ENCODE data around the gene SLC39A11.

Gene SLC39A11

DNA sequence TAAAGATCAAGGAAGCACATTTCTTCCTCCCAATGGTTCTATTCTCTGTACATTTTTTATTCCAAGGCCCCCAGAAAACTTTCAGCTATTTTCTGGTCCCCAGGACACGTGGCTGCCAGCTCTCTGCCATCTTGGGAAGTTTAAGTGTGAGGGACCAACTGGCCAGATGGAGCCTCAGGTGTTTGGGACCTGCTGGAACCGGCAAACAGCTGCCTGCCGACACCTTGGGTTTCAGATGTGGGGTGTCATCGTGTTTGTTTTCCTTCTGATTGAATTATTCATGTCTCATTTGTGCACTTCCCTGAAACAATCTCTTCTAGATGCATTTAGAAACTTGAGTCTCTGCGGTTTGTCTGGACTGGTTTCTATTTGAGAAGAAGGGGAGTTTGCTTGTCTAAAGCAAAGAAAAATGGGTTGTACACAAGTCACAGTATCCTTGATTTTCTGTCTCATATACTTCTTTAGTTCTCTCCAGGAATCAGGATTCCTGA is 386.5 kb downstream of the SLC39A11 start:
- no peak for DNase-seq

DNA sequence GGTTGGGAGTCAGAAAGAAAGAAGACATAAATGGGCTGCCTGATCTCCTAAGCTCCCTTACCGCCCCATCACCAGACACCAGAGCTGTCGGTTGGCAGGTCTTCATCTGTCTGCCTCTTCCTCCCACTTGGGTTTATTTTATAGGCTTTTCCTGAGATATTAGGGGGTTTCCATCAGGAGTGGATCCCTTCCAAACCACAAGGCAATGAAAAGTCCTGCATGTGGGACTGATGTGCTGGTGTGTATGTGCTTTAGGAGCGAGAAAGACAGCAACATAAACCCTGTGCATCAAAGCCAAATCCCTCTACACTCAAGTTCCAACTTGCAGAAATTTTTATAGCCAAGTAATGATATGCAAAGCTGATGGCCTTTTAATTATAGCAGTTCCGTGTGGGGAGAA is 389.5 kb downstream of the SLC39A11 start:
- no peak for DNase-seq

GRCh38 chr17:72702136-72702735 is 390.3 kb downstream of the SLC39A11 start:
- no peak for DNase-seq

DNA sequence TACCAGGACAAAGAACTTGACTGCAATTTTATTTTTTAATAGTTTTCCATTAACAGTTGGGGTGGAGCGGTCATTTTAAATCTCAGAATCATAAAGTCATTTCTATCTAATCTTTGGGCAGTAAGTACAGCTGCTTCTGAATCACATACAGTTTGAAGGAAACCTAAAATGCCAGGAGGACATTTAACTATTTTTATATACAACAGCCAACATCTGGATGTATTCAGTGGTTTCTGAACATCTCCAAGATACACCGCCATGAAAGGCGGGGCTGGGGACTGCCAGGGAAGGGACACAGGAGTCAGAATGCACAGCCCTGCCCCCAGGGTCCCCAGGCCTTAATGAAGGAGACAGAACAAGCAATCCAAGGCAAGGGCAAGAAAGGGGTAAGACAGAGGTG is 392.3 kb downstream of the SLC39A11 start:
- DNase-seq: no peak

- DNase-seq: no peak
Observed at GRCh38 chr17:72699545-72699944, 392.9 kb downstream of the SLC39A11 start.

- DNase-seq: no peak
Observed at GRCh38 chr17:72697602-72698146, 394.8 kb downstream of the SLC39A11 start.

DNA sequence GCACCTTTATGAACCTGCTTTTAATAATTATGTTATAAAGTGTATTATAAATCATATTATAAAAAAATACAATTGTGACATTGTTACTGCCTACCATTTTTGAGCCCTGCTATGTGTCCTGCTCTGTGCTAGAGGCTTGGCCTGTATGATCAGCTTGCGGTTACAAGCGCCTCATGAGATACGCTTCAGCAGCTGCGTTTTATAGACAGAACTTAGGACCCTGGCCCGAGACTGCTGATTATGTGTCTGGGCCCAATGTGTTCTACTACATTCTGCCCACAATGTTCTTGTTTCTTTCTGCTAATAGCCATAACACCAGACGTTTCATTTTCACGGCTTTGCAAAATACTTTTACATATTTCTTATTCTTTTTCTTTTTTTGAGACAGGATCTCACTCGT is 395.8 kb downstream of the SLC39A11 start:
- DNase-seq: no peak

- DNase-seq: no peak
Observed at GRCh38 chr17:72696156-72696555, 396.3 kb downstream of the SLC39A11 start.

DNA sequence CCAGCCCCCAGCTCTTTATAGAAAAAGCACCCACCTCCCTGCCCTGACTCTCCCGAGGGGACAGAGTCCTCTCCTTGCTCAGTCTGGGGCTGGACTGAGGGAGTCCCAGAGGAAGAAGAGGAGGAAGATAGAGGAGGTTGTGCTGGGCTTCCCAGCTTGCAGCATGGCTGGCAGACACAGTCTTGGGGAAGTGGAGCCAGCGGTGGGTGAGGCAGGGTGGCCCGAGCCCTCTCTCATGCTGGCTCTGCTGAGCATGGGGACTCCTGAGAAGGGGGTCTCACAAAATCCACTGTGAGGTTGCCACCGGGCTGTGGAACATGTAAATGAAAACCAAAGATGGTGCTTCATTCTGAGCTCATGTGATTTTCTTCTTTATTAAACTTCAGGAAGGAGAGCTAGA is 398.5 kb downstream of the SLC39A11 start:
- no peak for DNase-seq

GRCh38 chr17:72693151-72693878 is 399.2 kb downstream of the SLC39A11 start:
- no peak for DNase-seq

- no peak for DNase-seq
Observed at GRCh38 chr17:72692676-72693075, 399.8 kb downstream of the SLC39A11 start.

GRCh38 chr17:72691586-72691985 is 400.9 kb downstream of the SLC39A11 start:
- no peak for DNase-seq

- no peak for DNase-seq
Observed at GRCh38 chr17:72691017-72691416, 401.5 kb downstream of the SLC39A11 start.

GRCh38 chr17:72687886-72688285 is 404.6 kb downstream of the SLC39A11 start:
- peak; percentile 68 for DNase-seq

DNA sequence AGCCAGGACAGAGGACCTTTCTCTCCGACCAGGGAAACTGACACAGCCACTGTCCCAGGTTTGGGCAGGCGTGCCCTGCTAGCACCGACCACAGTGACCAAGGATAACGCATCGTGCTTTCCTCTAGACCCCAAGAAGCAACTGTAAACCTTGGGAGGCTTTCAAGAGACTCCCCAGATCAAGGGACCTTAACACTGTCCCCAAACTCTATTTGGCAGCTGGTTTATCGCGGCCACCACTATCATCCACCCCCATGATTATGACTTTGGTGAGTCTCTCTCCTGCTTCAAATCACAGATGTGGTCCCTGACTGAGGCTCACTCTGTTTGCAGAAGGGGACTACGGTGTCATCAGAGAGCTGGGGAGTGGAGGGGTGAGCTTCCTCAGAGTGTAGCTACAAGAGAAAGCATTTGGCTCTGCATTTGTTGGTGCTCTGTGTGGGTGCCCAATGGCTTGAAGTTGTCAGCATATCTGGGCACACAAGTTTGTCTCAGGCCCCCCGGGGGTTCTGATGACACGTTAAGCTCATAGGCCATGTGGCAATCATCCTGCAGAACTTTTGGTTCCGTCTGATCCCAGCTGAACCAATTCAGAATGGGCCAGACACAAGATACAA is 408.0 kb downstream of the SLC39A11 start:
- DNase-seq: no peak

GRCh38 chr17:72683506-72684404 is 408.7 kb downstream of the SLC39A11 start:
- peak; percentile 48 for DNase-seq

GRCh38 chr17:72682605-72683004 is 409.9 kb downstream of the SLC39A11 start:
- no peak for DNase-seq

GRCh38 chr17:72681844-72682243 is 410.6 kb downstream of the SLC39A11 start:
- no peak for DNase-seq

DNA sequence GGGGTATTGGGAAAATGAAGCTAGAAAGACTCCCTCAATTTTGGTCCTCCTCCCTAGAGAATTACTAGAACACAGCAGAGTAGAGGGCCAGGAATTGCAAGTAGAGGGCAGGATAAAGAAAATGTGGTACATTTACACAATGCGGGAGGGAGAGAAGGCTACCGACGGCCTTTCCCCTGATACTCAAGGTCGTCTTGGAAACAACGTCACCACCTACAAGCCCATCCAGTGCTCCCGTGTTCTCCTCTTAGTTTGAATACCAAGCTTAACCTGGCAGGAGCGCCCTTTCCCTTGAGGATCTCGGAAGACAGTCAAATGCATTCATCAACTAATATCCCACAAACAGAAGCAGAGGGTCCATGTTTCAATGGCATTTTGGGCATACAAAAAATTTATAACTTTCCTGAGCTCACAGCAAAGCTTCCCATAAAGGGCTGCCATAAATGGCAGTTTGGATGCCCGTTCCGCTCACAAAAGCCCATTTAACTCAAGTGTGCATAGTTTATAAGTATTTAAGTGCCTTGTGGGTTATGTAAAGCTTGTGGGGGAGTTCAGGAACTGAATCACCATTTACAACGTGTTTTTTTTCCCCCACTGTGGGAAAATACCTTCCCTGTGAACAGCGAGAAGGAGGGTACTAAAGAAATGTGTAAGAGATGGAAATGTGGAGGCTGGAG is 414.6 kb downstream of the SLC39A11 start:
- no peak for DNase-seq

GRCh38 chr17:72677108-72677507 is 415.4 kb downstream of the SLC39A11 start:
- DNase-seq: no peak

- DNase-seq: no peak
Observed at GRCh38 chr17:72672729-72673128, 419.8 kb downstream of the SLC39A11 start.

DNA sequence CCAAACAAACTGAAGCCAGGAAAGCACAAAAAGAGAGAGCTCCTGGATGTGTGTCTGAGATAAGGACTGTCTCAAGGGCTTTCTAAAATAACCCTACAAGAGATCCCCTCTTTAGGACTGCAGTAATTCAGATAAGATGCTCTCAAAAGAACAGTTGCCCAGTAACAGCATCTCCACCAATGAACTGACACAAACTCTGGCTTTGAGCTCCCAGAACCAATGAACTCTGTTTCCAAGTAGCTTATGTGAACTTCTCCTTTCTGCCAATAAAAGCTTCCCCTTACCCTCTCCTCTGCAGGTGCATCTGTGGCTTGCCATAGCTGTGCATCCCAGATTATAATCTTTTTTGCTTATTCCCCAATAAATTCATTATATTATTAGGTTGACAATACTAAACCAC is 421.5 kb downstream of the SLC39A11 start:
- DNase-seq: peak; percentile 42

Data from NCI-H187 treated with DMSO at 0.1 percent for 48 hours (cell line).